Activated naive CD8-positive, alpha-beta T cell treated with anti-CD3 and anti-CD28 coated beads, Interleukin-2, amount 10 ng/mL, durations not matched to agents 7 days and 5 days (primary cell): ENCODE measurements around the gene PRPF40A. TPM values are rescaled to one million over a fixed set of nuclear protein-coding genes. Genes with fewer than 3 reads are reported as not detected.
"Not testable (repeated sequence)": the region's sequence is repeated elsewhere in the genome, so short reads cannot be mapped to it uniquely, and the experiment has no call there.

Source experiments
- ATAC-seq: fragments of 150-1000 bp; cut with Tn5 transposase; one replicate; pipeline ENCODE4 v1.10.0; 2021; ENCODE audit warnings: low read depth, moderate library complexity
- POLR2A ChIA-PET: fragments of 350-600 bp; sonication (Branson Sonifier 250); formaldehyde crosslinking; loops from one replicate; lab custom pipeline; 2021; ENCODE audit warnings: antibody characterized with exemption; lab: Charles Lee
- DNase-seq: peaks from one replicate; pipeline ENCODE4 v3.0.0; 2021
- H3K27ac Mint-ChIP-seq: one replicate; pipeline ENCODE4 v1.8.0; 2022; ENCODE audit warnings: mild to moderate bottlenecking, mixed read lengths
- H3K27me3 Mint-ChIP-seq: one replicate; pipeline ENCODE4 v1.8.0; 2022; ENCODE audit warnings: mild to moderate bottlenecking, moderate library complexity, mixed read lengths
- H3K36me3 Mint-ChIP-seq: one replicate; pipeline ENCODE4 v1.8.0; 2021; ENCODE audit warnings: mild to moderate bottlenecking, mixed read lengths
- H3K4me1 Mint-ChIP-seq: one replicate; pipeline ENCODE4 v1.8.0; 2021; ENCODE audit warnings: mixed read lengths
- H3K4me3 Mint-ChIP-seq: one replicate; pipeline ENCODE4 v1.8.0; 2022; ENCODE audit warnings: mild to moderate bottlenecking, moderate library complexity, mixed read lengths
- H3K9me3 Mint-ChIP-seq: one replicate; pipeline ENCODE4 v1.8.0; 2021; ENCODE audit warnings: mixed read lengths
- total RNA-seq, 2 experiments: library from RNA; stranded (reverse); gene quantifications; one replicate each; pipeline ENCODE4 v1.2.3, GENCODE V29; 2021

The PRPF40A gene
- total RNA-seq, 2 experiments from 2014 or later = 108 to 113 TPM

GRCh38 chr2:152737509-152737908, 20.2 kb upstream of the PRPF40A start:
- DNase-seq, ATAC-seq, H3K27me3 Mint-ChIP-seq, H3K4me3 Mint-ChIP-seq, POLR2A ChIA-PET, H3K9me3 Mint-ChIP-seq, H3K4me1 Mint-ChIP-seq, H3K27ac Mint-ChIP-seq: not testable (repeated sequence)
- H3K36me3 Mint-ChIP-seq = peaks cover 31% of the 10 kb centered on the region

DNA sequence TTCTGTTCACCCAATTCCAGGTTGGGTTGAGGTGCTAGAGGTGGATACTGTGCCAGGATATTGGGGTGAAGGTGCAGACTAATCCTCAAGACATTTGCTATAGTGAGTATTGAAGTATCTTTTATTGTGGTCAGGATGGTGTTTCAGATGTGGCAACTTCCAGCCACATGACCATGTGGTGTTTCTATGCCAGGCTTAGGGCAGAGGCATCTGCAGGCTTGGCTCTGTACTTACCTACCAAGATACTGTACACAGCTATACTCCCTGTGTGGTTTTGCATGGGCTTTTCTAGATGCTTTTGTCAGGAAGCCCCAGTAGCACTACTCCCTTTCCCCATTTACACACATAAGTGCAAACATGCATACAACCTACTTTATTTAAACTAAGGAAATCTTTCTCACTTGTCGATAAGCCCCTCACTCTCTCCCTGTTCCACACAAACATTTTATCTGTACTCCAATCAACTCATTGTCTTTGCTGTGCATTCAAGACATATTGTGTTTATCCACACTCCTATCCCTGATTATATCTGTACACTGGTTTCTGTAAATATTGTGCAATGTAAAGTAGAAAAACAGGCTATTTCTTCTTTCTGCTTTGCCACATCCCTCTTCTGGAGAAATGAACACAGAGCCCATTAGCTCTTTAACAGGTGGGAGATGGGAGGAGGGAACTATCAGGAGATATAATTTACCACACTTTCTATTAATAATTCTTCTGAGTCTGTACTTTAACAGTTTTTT, 13.5 kb upstream of the PRPF40A start:
- Mint-ChIP-seq H3K27ac (no peak overlapping the region), H3K36me3 (peaks cover 5% of the 10 kb centered on the region), H3K27me3 (no peaks in the 10 kb centered on the region), H3K9me3 (no peaks in the 10 kb centered on the region), H3K4me3 (peak overlapping the region; percentile 18), H3K4me1 (peaks cover 24% of the 10 kb centered on the region)
- DNase-seq (peak; percentile 35), ATAC-seq (peak; percentile 97)
- POLR2A ChIA-PET = interaction anchor here (0.7 to 4.0 kb wide), 3 partner anchors 14 to 73 kb away, joined by 3 to 24 read pairs (median 4); partner anchors contain the start of genes ARL6IP6 and PRPF40A

- Mint-ChIP-seq H3K4me3 (no peak overlapping the region), H3K9me3 (no peaks in the 10 kb centered on the region), H3K4me1 (peaks cover 26% of the 10 kb centered on the region), H3K27ac (no peak overlapping the region), H3K36me3 (peaks cover 5% of the 10 kb centered on the region), H3K27me3 (no peaks in the 10 kb centered on the region)
- POLR2A ChIA-PET = interaction anchor here (4.0 kb wide), 1 partner anchor 13 kb away, joined by 24 read pairs; the partner anchor contains the start of genes ARL6IP6 and PRPF40A
- DNase-seq = no peak
- no peak for ATAC-seq
These were observed 12.6 kb upstream of the PRPF40A start for GRCh38 chr2:152729844-152730243.

- POLR2A ChIA-PET = no interaction called here
- Mint-ChIP-seq H3K27ac (no peak overlapping the region), H3K9me3 (no peaks in the 10 kb centered on the region), H3K27me3 (no peaks in the 10 kb centered on the region), H3K36me3 (peaks cover 22% of the 10 kb centered on the region), H3K4me1 (peaks cover 27% of the 10 kb centered on the region), H3K4me3 (no peak overlapping the region)
- ATAC-seq (no peak), DNase-seq (no peak)
These were observed 6.7 kb upstream of the PRPF40A start for GRCh38 chr2:152723918-152724317.

- POLR2A ChIA-PET, DNase-seq, H3K4me3 Mint-ChIP-seq, H3K27me3 Mint-ChIP-seq, H3K9me3 Mint-ChIP-seq, H3K27ac Mint-ChIP-seq, ATAC-seq: not testable (repeated sequence)
- H3K36me3 Mint-ChIP-seq = peaks cover 22% of the 10 kb centered on the region
- peaks cover 24% of the 10 kb centered on the region for H3K4me1 Mint-ChIP-seq
These were observed 5.4 kb upstream of the PRPF40A start for GRCh38 chr2:152722639-152723038.

DNA sequence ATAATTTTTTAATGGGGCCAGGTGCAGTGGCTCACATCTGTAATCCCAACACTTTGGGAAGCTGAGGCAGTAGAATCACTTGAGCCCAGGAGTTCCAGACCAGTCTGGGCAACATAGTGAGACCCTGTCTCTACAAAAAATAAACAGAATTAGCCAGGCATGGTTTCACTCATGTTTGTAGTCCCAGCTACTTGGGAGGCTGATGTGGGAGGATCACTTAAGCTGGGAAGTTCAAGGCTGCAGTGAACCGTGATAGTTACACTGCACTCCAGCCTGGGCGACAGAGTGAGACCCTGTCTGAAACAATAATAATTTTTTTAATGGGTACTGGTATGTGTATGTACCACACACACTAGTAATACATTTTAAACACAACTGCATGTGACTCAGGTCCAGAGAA, 3.5 kb upstream of the PRPF40A start:
- POLR2A ChIA-PET = no interaction called here
- peaks cover 26% of the 10 kb centered on the region for H3K36me3 Mint-ChIP-seq
- peaks cover 29% of the 10 kb centered on the region for H3K4me1 Mint-ChIP-seq
- H3K27ac Mint-ChIP-seq = no peak overlapping the region
- no peak overlapping the region for H3K4me3 Mint-ChIP-seq
- no peaks in the 10 kb centered on the region for H3K9me3 Mint-ChIP-seq
- no peak for DNase-seq
- no peak for ATAC-seq
- no peaks in the 10 kb centered on the region for H3K27me3 Mint-ChIP-seq

- no peaks in the 10 kb centered on the region for H3K9me3 Mint-ChIP-seq
- ATAC-seq (no peak), DNase-seq (no peak)
- H3K36me3 Mint-ChIP-seq = peaks cover 28% of the 10 kb centered on the region
- POLR2A ChIA-PET = interaction anchor here (1.2 kb wide), 1 partner anchor 543 kb away, joined by 3 read pairs; the partner anchor contains the start of gene STAM2
- H3K4me1 Mint-ChIP-seq = peaks cover 34% of the 10 kb centered on the region
- H3K4me3 Mint-ChIP-seq = peak overlapping the region; percentile 95
- H3K27ac Mint-ChIP-seq = peak overlapping the region; percentile 97
- no peaks in the 10 kb centered on the region for H3K27me3 Mint-ChIP-seq
These were observed 1.8 kb upstream of the PRPF40A start for GRCh38 chr2:152718909-152719645.

GRCh38 chr2:152718076-152718908, 1.0 kb upstream of the PRPF40A start, which contains the start of gene ARL6IP6:
Gene ARL6IP6, plus strand, starts transcription at chr2:152718620. Its CDS starts 5 bp downstream, at chr2:152718625.
- Mint-ChIP-seq H3K27ac (peak within 1 kb of the TSS; percentile 97), H3K9me3 (no peaks in the 10 kb centered on the region), H3K4me3 (peak within 1 kb of the TSS; percentile 95), H3K4me1 (peaks cover 32% of the 10 kb centered on the region), H3K36me3 (peaks cover 23% of the 10 kb centered on the region), H3K27me3 (no peaks in the 10 kb centered on the region)
- POLR2A ChIA-PET = interaction anchor here (0.8 to 2.7 kb wide), 9 partner anchors 12 to 1456 kb away, joined by 3 to 24 read pairs (median 3); partner anchors contain the start of genes RBM43 and STAM2
- peak; percentile 96 for DNase-seq
- ATAC-seq = peak; percentile 61

GRCh38 chr2:152716805-152717227, 445 bp downstream of the PRPF40A start:
- no peaks in the 10 kb centered on the region for H3K9me3 Mint-ChIP-seq
- H3K36me3 Mint-ChIP-seq = peaks cover 23% of the 10 kb centered on the region
- POLR2A ChIA-PET = interaction anchor here (0.7 to 2.7 kb wide), 9 partner anchors 10 to 56 kb away, joined by 3 to 24 read pairs (median 4); no protein-coding TSS in a partner anchor
- no peaks in the 10 kb centered on the region for H3K27me3 Mint-ChIP-seq
- no peak for ATAC-seq
- DNase-seq = no peak
- peak overlapping the region; percentile 97 for H3K27ac Mint-ChIP-seq
- peaks cover 32% of the 10 kb centered on the region for H3K4me1 Mint-ChIP-seq
- H3K4me3 Mint-ChIP-seq = peak overlapping the region; percentile 95

DNA sequence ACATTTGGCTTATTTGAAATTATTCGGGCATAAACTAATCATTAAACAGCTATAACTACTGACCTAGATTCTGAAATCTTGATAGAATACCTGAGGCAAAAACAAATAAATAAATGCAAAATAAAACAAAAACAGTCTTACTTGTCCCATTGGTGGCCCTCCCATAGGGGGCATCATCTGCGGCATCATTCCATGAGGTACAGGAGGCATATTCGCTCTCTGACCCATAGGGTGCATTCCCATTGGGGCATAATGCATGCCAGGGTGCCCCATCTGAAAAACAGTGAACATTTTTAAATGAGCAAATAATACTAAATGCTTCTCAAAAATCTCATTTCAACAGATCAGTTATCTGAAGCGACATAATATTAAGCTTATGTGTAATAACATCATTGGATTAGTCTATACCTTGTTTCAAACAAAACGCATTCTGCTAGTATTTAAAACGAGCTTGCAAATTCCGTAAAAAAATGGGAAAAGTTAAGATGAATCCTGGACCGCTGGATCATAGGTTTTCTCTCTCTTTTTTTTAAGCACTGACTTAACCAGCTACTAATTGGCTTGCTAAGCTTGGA, 1.3 kb downstream of the PRPF40A start:
- Mint-ChIP-seq H3K36me3 (peaks cover 22% of the 10 kb centered on the region), H3K27ac (peak overlapping the region; percentile 97)
- POLR2A ChIA-PET = interaction anchor here (1.1 to 2.7 kb wide), 3 partner anchors 10 to 19 kb away, joined by 4 to 24 read pairs (median 15); no protein-coding TSS in a partner anchor

GRCh38 chr2:152715112-152715511, 2.1 kb downstream of the PRPF40A start:
- peak overlapping the region; percentile 25 for H3K4me3 Mint-ChIP-seq
- peaks cover 26% of the 10 kb centered on the region for H3K36me3 Mint-ChIP-seq
- H3K9me3 Mint-ChIP-seq = peaks cover 1% of the 10 kb centered on the region
- POLR2A ChIA-PET = no interaction called here
- H3K4me1 Mint-ChIP-seq = peaks cover 26% of the 10 kb centered on the region
- no peak for ATAC-seq
- H3K27ac Mint-ChIP-seq = no peak overlapping the region
- DNase-seq = no peak
- no peaks in the 10 kb centered on the region for H3K27me3 Mint-ChIP-seq

More for the DNA sequence above, 1.3 kb downstream of the PRPF40A start:
- Mint-ChIP-seq H3K9me3 (no peaks in the 10 kb centered on the region), H3K4me1 (peaks cover 30% of the 10 kb centered on the region), H3K27me3 (no peaks in the 10 kb centered on the region), H3K4me3 (peak overlapping the region; percentile 95)
- DNase-seq (no peak), ATAC-seq (no peak)

- DNase-seq (no peak), ATAC-seq (no peak)
- POLR2A ChIA-PET = no interaction called here
- Mint-ChIP-seq H3K4me3 (no peak overlapping the region), H3K27ac (no peak overlapping the region), H3K36me3 (peaks cover 56% of the 10 kb centered on the region), H3K27me3 (no peaks in the 10 kb centered on the region), H3K9me3 (peaks cover 3% of the 10 kb centered on the region), H3K4me1 (peaks cover 18% of the 10 kb centered on the region)
These were observed 6.5 kb downstream of the PRPF40A start for GRCh38 chr2:152710713-152711112.
